HG03520 (cell line): ENCODE data around the gene TTC39C.
"Not testable (repeated sequence)": the region's sequence is repeated elsewhere in the genome, so short reads cannot be mapped to it uniquely, and the experiment has no call there.

Source experiments
- ATAC-seq: cut with Tn5 transposase; IDR thresholded peaks from one replicate; pipeline ENCODE4 v1.9.1; 2021; ENCODE audit warnings: mild to moderate bottlenecking, moderate library complexity; ENCODE audit not compliant: unreplicated experiment

Gene TTC39C

DNA sequence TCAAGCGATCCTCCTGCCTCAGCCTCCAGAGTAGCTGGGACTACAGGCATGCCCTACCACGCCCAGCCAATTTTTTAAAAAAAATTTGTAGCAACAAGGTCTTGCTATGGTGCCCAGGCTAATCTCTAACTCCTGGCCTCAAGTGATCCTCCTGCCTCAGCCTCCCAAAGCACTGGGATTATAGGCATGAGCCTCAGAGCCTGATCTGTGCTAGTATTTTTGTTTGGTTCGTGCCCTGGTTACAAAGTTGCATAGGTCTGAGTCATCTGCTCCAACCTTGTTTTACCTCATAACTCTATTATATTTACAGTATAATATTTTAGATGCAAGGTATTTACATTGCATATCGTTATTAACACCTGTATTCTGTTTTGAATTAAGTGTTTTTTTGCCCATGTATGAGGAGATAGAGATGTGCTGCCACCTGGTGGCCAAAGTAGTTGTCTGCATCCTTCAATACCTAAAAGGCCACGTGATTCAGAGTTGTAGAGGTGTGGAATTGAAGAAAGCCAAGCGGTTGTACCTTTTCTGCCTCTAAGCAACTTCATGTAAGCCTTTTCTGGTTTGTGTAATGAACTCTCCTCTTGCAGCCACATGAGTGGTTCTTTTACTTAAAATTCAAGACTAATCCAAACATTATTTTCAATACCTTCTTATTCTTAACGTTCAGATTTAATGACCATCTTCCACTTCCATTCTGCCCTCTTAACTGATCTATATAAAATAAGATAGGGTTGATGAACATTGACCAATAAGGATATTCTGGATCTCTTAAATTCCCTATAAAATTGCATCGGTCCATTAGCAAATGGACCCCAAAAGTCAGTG lies 104.4 kb downstream of the TTC39C start:
- peak; percentile 81 for ATAC-seq

DNA sequence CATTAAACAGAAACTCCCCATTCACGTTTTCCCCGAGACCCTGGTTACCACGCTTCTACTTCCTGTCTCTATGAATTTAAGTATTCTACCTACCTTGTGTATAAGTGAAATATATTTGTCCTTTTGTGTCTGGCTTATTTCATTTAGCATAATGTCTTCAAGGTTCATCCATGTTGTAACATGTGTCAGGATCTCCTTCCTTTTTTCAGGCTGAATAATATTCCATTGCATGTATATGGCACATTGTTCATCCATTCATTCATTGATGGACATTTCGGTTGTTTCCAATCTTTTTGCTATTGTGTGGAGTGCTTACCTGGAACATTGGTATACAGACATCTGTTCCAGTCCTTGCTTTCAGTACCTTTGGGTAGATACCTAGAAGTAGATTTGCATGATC lies 106.1 kb downstream of the TTC39C start:
- ATAC-seq = no peak

DNA sequence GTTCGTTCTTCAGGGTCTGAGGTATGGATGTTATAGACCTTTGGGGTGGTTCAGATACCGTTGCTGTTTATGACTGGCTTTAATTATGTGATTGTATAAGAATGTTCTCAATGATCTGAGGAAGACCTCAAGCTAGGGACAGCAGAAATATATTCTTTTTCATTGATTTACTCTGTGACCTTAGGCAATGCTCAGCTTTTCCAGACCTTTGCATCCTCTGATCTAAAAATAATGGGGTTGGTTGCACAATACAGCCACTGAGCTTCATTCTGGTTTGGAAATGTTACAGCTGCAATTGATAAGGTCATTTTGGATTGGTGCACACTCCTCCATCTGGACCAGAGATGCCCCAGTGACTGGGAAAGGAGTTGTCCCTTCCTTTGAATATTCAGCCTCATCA lies 107.1 kb downstream of the TTC39C start:
- ATAC-seq = no peak

DNA sequence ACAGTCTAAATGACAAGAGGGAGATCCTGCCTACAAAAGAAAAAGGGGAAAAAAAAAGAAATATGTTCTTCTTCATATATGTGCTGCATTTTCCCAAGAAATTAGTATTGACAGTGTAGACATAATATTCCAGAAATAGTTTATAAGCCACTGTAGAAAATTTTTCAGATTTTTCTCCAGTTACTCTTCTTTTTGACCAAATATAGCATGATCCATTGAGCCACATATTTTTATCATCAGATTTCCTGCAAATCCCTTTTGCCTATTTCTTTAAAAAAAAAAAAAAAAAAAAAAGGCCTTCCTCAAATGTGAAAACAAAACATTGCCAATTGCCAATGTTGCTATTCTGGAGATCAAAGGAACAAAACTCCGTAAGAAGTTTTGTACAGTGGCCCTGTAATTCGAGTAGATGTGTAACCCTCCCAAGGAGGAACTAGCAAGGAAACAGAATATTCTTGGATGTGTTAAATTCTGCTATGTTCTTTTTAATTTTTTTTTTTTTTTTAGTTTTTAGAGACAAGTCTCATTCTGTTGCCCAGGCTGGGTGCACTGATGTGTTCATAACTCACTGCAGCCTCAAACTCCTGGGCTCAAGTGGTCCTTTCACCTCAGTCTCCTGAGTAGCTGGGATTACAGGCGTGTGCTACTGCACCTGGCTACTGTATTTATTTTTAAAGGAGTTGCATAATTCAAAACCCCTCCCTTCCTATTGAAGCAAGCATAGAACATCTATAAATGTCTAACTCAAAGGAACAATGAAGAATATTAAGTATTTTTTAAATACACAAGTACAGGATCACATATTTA lies 111.8 kb downstream of the TTC39C start:
- ATAC-seq = no peak

DNA sequence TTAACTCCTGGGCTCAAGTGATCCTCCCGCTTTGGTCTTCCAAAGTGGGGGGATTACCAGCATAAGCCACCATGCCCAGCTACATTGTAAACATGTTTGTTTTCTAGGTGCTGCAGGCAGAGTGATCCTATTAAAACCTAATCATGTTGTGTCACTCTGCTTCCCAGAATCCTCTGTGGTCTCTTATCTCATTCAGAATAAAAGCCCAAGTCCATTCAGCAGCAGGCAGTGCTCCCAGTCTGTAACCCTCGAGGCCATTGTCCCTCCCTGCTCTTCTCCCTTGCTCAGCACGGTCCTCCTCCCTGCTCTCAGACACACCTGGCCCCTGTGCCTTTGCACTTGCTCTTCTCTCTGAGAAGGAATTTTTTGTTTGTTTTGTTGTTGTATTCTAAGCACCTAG lies 113.2 kb downstream of the TTC39C start:
- ATAC-seq = no peak

DNA sequence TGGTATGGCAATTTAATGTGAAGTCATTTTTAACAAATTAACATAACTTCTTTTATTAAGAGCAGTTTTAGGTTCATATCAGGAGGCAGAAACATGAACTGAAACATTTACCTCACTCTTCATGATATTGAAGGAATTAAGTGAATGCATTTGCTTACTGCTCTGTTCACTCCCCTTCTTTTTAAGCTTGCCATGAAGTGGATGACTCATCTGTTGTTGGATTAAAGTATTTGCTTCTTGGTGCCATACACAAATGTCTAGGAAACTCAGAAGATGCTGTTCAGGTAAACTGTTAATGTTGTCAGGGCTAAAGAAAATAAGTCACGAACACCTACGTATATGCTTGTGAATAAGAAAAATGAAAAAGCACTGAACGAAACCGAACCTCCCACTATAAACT lies 114.1 kb downstream of the TTC39C start:
- no peak for ATAC-seq

DNA sequence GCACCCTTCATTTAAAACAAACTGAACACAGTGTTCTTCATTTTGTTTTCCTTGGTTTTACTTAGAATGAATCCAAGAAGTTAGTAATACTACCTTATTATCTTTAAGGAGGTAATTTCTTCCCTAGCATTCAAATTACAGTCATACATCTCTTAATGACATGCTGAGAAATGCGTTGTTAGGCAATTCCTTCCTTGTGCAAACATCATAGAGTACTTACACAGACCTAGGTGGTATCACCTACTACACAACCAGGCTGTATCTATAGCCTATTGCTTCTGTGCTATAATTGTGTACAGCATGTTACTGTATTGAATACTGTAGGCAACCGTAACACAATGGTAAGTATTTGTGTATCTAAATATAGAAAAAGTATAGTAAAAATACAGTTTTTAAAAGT lies 115.9 kb downstream of the TTC39C start:
- ATAC-seq = no peak

DNA sequence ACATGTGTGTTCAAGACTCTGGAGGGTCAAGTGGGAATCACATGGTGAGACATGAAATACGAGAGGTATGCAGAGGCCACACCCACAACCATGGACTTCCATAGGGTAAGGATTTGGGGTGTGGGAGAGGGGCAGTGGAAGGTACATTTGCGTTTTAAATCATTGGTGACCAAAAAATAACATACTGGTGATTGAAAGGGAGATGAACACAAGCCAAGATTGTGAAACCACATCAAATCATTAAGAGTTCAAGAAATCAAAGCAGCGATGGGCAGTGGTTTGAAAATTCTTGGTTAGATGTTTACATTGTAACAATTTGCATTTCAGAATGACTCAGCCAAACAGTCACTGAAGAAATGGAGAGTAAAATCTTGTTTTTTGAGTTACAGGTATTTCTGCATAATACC lies 122.4 kb downstream of the TTC39C start:
- ATAC-seq = no peak

DNA sequence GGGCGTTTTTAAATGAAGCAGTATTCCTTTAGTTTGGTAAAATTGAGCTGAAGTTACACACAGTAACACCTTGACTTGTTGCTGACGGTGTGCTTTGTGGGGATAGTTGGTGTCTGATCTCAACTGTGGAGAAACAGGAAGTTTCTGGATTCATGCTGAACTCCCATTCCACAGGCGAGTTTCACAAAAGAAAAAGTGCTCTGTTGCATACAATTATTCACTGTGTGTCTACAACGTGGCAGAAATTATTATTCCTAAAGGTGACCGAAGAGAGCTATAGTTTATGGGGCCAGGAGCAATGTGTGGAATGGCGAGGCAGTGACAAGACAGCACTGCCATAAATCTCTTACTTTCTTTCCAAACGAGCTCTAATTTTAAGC lies 123.8 kb downstream of the TTC39C start:
- ATAC-seq = peak; percentile 24

DNA sequence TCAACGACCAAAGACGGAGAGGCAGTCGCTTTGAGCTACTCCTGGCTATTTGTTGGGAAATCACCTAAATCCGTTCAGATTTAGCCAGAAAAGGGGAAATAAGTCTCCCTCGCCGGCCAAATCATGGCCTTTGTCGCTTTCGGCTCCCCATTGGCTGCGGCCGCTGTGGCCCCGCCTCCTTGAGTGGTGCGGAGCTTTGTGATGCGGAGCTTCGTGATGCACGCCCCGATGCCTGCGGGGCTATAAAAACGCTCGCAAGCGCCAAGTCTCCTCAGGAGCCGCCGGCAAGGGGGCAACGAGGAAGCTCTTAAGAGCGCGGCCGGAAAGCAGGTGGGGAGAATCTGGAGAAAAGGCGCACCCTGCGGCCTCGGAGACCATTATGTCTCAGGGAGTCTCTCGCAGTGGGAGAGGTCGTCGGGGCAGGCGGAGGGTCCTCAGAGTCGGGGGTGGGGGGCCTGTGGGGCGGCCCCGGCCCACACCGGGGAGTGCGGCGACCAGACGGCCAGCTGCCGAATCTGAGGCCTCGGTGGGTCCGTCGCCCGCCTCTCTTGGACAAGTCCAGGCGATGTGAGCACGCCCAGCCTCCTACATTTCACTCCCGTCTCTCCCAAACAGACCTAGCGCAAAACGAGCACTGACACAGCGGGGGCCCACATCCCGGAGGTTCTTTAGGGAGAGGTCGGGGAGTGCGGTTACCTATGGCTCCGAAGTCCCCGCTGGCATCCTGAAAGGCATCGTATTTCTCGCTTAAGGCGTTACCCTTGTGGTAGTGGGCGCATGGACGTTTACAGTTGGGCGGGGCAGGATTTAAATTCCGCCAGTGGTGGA lies 124.4 kb downstream of the TTC39C start, which contains the start of gene CABYR:
Gene CABYR, plus strand, starts transcription at position 274 of the 828 bp plus-strand sequence. CDS start 4,053 bp downstream, outside the sequence.
- peak; percentile 85 for ATAC-seq

DNA sequence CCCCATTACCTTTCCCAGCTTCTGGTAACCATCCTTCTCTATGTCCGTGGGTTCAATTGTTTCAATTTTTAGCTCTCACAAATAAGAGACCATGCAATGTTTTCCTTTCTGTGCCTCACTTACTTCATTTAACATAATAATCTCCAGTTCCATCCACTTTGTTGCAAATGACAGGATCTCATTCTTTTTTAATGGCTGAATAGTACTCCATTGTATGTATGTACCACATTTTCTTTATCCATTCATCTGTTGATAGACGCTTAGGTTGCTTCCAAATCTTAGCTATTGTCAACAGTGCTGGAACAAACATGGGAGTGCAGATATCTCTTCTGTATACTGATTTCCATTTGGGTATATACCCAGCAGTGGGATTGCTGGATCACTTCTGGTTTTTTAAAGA lies 126.1 kb downstream of the TTC39C start:
- ATAC-seq = no peak

DNA sequence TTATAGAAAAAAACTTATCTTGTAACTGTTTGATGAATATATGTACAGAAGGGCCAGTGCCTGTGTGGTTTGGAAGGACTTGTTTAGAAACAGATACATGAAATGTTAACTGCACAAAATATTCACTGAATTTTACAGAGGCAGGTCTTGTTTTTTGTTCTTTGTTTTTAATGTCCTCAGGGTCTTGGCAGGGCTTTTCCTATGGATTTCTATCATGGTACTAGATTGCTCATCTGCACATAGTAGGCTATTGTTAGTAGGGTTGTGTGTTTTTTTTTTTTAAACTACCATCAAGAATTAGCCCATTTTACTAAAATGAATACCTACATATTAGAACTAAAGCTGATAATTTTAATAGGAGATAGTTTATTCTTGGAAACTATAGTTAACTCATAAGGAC lies 127.8 kb downstream of the TTC39C start:
- ATAC-seq = no peak

DNA sequence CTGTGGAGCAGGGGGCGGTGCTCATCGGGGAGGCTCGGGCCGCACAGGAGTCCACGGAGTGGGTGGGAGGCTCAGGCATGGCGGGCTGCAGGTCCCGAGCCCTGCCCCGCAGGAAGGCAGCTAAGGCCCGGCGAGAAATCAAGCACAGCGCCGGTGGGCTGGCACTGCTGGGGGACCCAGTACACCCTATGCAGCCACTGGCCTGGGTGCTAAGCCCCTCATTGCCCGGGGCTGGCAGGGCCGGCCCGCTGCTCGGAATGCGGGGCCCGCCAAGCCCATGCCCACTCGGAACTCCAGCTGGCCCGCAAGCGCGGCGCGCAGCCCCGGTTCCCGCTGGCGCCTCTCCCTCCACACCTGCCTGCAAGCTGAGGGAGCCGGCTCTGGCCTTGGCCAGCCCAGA lies 135.0 kb downstream of the TTC39C start:
- not testable (repeated sequence) for ATAC-seq

DNA sequence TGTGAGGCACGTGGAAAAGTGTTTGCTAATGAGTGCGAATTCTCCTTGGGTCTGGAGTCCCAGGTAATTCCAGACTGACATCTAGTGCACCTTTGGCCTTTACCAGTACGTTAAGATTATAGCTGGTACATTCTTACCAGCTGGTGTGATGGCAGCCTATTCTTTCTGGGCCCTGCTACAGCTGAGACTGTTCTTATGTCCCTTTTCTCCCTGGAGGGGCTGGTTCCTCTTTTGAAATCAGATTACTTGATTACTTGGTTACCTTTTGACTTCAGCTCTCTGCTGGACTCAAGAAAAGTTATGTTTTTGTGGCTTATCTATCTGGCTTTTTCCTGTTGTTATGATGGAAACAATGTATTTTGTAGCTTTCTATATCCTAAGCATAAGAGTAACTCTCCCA lies 138.8 kb downstream of the TTC39C start:
- no peak for ATAC-seq

DNA sequence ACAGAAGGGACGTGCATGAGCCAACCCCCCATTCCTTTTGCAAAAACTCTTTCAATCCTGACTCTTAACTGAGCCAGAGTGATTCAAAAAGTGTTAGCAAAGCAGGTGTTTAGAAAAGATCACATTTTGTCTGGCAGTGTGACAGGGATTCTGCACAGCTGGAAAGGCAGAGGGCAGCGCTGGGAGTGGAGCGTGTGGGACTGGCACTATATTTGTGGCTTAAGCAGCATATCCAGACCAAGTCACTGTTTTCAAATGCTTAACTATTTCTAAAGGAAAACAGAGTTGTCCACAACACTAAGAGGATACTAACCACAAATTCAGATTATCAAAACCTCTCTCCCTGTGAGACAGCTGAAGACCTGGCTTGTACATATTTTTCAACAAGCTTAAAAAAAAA lies 143.3 kb downstream of the TTC39C start:
- ATAC-seq = no peak

DNA sequence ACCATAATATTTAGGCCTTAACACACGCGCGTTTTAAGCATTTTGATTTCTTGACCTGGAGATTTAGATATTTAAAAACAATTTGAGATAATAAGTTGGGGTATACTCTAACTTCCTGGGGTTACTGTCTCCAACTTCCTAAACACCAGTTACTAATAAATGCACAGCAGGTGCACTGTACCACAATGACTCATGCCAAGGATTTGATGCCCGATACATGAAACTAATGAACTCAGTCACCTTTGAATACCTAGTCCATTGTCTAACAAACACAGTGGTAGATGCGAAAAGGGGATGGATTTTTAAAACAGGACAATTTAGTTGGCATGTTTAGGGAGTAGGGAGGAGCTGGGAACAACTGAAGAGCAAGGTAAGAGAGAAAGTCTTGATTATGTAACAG lies 145.5 kb downstream of the TTC39C start:
- ATAC-seq = no peak

DNA sequence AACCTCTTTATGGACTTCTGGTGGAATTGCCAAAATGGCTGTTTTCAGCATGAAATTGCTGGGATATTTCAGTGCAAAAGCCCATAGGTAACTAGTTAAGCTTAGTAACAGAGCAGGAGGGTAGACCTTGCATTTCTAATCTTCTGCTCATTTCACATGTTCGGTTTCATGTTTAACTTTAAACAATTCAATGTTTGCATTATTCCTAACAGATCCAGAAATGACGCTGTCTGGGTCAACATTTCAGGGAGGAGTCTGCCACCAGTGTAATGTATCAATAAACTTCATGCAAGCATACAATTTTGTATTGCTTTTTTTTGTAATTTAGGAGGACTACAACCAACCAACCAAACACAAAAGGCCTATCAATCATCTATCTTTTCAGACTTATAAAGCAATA lies 146.8 kb downstream of the TTC39C start:
- ATAC-seq = no peak

DNA sequence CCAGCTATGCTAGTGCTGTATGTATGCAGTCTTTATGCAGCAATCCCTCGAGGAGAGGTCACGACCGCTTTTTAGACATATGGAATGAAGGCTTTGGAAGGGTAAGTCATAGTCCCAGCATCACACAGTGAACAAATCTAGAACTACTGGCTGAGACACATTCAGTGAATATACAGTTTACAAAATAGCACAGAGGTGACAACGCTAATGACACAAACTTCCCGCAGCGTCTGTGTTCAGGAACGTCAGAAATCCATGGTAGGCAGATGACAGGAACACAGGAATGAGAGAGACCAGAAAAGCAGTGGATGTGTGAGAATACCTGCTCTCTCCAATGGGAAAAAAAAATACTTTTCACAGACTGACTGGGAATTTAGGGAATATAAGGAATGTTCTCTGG lies 153.9 kb downstream of the TTC39C start:
- ATAC-seq = no peak

DNA sequence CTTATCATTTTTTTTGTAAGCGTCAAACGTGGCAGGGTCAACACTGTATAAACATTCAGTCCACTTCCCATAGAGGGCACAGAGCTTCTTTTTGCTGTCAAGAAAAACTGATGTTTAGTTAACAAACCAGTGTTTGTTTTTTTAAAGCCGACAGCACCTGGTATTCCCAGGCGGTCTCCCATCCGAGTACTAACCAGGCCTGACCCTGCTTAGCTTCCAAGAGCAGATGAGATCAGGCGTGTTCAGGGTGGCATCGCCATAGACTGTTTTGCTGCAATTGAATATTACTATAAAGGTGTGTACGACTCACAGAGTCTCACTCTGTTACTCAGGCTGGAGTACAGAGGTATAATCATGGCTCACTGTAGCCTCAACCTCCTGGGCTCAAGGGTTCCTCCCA lies 155.8 kb downstream of the TTC39C start:
- no peak for ATAC-seq

DNA sequence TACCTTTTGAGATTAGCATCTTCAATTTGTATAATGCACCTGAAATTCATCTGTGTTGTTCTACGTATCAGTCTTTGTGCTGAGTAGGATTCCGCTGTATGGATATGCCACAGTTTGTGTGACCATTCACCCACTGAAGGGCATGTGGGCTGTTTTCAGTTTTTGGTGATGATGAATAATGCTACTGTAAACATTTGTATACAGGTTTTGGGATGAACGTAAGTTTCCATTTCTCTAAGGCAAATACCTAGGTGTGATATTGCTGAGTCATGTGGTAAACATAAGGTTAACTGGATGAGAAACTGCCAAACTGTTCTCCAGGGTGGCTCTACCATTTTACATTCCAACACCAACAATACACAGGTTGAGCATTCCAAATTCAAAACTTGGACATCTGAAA lies 159.4 kb downstream of the TTC39C start:
- no peak for ATAC-seq

DNA sequence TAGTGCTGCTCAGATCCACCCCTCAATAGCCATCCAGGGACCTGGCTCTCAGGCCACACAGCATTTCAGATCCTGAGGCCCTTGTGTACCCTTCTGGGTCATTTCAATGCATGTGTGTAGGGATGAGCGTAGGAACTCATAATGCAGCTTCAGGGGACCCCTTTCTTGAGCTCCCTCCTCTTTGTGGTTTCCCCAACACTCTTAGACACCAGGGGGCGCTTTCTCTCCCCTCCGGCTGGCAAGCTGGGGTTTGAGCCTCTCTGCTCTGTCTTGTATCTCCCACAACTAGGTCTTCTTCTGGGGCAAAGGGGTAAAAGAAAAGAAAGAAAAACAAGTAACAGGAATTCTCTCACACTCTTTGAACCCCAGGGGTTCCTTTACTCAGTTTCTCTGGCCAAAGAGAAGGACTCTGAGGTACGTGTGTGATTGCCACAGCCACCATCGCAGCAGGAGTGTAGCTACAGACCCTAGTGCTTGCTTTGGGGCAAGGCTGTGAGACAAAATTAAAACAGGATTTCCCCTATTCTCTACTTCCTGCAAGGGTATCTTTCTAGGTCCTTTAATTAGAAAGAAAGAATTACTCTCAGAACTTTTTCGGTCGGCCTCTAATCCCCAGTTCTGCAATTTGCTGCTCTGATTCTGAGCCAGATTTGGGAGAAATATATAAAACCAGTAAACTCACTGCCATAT lies 162.3 kb downstream of the TTC39C start:
- peak; percentile 84 for ATAC-seq
